Activated T-cell treated with anti-CD3 and anti-CD28 coated beads for 4 hours (primary cell): ENCODE measurements around the gene CCDC57.

Experiments
- DNase-seq: peaks from one replicate; pipeline ENCODE4 v3.0.0-alpha.2; 2020

The CCDC57 gene

DNA sequence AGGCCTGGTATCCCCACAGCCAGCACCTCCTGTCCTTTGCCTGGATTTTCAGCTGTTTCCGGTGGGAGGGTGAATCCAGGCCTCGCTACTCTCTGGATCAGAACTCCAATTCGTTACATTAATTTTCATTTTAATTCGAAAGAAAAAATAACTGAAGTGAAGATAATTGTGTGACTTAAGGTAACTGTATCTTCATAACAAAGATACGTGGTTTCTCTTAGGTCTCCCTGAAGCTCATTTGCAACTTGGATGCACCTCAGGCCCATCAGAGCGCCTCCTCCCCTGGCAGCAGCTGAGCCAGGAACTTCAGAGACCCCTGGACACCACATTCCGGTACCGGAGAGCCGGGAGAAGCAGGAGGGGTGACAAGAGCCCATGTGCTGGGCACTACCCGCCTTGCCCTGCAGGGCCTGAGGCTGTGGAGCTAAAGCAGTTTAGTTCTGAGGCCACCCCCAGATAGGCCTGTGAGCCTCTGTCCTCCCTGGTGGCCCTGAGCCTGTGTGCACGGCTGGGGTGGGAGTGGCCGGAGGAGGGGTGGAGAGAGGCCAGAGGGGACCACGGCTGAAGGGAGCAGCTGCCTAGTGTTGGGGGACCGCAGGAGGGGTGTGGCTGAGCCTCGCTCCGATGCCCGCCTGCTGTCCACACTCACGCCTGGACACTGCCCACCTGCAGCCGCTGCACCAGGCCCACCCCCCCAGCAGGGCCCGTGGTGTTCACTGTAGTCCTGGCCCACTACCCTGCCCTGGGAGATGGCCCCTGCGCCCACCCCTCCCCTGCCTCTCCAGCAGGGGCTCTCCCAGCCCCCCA, 135.7 kb downstream of the CCDC57 start:
- DNase-seq, result no peak

DNA sequence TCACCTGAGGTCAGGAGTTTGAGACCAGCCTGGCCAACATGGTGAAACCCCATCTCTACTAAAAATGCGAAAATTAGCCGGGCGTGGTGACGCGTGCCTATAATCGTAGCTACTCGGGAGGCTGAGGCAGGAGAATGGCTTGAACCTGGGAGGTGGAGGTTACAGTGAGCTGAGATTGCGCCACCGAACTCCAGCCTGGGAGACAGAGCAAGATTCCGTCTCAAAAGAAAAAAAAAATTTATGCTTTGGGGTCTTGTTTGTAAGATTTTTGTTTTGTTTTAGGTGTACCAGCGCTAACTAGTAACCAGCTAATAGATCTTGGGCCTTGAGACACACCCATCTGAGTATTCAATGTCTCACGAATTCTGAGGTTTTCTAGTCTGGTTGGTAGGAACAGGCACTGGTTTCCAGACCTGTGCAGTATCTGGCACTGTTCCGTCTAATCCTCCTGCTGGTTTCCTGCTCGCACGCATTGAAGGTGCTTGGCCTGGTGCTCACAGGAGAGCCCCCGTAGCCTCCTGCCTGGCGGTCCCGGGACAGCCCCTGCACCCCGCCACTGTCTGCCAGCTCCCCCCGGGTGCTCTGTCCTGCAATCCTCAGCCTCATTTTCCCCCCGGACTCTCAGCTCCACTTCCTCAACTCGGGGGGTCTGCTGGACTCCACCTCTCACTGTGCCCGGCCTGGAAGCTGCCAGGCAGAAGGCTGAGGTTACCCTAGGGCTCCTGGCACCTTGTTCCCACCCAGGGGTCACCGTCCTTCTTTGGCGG, 136.4 kb downstream of the CCDC57 start:
- no peak for DNase-seq

DNA sequence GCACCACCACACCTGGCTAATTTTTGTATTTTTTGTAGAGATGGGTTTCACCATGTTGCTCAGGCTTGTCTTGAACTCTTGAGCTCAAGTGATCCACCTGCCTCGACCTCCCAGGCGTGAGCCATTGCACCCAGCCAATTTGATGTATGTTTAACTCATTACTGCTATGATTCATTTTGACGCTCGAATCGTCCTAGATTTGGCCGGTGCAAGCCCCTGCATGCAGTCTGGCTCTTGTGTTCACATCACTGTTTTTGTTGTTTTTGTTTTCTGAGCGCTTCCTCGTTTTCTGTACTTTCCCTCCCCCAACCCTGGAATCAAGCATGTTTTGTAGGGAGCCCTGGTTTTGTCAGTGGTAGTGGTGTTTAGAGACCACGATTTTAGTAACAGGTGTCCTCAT, 139.2 kb downstream of the CCDC57 start:
- no peak for DNase-seq

DNA sequence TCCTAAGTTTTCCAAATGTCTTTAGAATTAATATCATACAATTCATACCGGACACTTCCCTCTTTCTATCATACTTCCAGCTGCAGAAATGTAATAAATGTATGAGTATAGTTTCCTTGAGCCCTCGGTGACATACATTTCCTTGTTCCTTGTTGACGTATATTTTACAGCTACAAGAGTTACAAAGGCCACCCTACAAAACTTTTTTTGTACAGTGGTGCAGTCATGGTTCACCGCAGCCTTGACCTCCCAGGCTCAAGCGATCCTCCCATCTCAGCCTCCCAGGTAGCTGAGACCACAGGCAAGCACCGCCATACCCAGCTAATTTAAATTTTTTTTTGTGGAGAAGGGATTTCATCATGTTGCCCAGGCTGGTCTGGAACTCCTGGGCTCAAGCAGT, 139.8 kb downstream of the CCDC57 start:
- no peak for DNase-seq

DNA sequence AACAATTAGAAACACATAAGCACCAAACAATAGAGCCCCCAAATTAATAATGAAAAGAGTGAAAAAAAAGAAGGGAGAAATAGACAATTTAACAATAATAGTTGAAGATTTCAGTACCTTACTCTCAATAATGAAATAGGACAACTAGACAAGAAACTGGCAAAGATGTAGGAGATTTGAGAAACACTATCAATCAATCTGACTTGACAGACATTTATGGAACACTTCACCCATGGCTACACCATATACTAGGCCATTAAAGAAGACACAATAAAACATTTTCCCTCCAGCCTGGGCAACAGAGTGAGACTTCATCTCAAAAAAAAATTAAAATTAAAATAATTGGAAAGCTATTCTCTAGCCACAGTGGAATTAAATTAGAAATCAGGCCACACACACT, 142.0 kb downstream of the CCDC57 start:
- DNase-seq, result no peak

DNA sequence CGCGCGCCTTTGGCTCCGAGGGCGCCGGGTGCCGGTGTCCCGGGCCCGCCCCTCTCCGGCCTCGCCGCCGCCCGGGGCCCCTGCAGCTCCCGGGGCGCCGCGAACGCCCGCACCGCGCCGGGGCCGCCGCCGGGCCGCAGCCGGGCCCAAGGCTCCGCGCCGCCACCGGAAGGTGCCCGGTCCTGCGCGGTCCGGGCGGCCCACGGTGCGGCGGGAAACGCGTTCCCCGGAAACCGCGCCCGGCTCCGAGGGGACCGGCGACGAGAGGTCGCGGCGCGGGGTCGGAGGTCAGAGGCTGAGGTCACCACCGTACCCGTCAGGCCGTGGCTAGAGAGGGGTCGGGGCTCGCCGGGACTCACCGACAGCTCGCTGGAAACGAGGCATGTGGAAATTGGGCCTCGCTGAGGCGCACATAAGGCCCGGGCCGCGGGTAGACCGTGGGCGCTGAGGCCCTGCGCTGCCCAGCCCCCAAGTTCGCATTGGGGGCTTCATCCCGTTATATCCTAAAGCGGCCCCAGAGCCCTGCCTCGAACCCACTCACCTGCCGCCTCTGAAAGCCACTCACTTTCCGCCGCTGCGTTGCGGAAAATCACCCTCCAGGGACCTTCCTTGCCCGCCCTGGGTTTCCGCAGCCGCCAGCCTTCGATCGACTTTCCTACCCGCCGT, 146.9 kb downstream of the CCDC57 start, which contains the start of gene DUS1L:
Gene DUS1L, minus strand, starts transcription at position 167 of the 666 bp plus-strand sequence. CDS start 745 bp downstream, outside the sequence.
- peak; percentile 58 for DNase-seq

DNA sequence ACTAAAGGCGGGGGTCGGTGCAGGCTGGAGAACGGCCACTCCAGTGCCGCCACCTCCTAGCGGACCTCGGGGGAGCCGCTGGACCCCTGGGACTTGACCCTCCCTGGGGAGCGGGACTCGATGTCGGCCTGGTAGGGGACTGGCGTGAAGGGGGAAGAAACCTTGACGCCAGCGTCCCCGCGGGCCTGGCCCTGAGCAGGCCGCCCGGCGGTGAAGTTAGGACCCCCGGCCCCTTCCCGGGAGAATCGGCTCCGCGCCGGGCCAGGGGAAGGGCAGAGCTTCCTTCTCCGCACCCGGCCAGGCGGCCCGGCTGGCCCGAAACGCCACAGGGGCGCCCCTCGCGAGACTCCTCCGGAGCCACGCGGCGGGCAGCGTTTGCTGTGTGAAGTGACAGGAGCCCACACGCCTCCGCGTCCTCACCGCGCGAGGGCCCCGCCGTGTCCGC, 147.4 kb downstream of the CCDC57 start:
- DNase-seq, result no peak

DNA sequence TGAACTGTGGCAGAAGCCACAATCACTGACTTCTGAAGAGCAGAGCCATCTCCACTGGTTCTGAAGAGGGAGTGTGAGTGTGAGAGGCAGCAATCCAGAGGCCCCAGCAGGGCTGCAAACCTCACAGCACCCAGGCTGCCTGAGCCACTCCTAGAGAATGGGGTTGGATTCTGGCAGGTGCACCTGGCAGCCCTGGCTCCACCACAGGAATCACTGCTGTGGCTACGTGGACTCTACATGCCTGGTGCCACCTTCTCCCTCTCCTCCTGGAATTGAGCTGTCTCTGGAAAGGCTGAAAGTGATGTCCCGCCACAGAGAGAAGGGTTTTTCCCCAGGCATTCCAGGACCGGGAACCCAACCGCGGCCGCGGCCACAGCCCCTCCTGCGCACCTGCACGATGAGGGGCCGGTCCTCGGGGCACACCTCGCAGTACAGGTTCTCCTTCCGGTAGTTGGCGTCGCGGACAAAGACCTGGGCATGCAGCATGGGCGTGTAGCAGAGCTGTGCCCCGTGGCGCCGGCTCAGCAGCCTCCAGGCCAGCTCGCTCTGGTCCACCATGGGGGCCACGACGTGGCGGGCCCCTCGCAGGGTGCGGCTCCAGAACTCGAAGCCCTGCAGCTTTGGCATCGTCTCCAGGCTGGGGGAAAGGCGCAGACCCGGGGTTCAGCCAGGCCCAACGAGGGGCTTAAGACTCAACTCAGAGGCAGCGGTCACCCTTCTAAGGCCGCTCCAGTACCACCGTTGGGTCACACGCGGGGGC, 148.0 kb downstream of the CCDC57 start:
- DNase-seq, result no peak

DNA sequence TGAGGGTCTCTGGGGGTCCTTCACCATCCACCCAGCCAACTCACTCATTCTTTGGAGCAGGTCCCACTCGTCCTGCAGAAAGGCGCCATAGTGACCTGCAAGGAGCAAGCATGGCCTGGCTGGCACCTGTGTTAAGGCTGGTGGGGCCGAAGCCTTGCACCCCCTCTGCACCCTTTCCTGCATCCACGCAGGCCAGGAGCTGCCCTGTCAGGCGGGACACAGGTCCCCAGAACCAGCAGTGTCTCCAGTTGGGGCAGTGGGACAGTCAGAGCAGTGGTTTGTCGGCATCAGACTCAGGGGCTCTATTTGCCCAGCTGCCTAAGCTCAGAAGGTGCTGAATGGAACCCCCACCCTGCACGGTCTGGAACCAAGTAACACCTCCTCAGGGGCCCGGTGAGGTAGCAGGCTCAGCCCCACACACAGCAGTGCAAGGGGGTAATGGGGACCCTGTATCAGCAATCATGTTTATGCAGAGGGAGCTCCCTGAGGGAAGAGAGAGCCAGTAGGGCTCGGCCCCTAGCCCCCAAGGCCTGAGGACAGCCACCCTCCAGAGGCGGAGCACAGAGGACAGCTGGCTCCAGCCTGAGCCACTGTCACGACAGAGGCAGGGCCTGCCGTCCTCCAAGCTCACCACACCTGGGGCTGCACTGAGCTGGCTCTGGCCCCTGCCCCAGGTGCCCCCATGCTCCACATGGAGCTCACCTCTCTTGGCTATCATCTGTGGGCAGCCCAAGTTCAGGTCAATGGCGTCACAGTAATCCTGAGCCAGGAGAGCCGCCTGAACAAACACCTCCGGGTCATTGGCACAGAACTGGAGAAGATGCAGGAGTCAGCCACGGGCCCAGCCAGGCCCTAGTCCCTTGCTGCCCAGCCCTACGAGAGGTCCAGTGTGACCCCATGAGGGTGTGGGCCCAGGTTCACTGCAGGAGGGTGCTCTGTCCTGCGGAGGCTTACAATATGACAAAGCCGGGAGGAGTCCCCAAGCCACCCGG, 148.9 kb downstream of the CCDC57 start:
- no peak for DNase-seq

DNA sequence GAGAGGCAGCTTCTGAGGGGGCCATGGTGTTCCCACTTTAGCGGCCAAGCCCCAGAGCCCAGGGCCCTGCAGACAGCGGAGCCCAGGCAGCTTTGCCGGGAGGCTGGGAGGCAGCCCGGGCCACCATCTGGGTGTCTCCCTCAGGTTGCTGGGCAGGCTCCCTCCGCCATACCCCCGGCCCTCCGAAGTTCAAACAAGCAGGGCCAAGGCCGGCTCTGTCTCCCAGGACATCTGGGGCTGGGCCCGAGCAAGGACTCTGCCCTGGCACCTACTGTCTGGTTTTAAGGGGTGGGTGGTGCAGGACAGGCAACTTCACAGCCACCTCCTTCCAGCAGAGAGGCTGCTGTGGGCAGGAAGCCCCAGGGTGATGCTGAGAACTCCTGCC, 149.7 kb downstream of the CCDC57 start:
- DNase-seq, result no peak

DNA sequence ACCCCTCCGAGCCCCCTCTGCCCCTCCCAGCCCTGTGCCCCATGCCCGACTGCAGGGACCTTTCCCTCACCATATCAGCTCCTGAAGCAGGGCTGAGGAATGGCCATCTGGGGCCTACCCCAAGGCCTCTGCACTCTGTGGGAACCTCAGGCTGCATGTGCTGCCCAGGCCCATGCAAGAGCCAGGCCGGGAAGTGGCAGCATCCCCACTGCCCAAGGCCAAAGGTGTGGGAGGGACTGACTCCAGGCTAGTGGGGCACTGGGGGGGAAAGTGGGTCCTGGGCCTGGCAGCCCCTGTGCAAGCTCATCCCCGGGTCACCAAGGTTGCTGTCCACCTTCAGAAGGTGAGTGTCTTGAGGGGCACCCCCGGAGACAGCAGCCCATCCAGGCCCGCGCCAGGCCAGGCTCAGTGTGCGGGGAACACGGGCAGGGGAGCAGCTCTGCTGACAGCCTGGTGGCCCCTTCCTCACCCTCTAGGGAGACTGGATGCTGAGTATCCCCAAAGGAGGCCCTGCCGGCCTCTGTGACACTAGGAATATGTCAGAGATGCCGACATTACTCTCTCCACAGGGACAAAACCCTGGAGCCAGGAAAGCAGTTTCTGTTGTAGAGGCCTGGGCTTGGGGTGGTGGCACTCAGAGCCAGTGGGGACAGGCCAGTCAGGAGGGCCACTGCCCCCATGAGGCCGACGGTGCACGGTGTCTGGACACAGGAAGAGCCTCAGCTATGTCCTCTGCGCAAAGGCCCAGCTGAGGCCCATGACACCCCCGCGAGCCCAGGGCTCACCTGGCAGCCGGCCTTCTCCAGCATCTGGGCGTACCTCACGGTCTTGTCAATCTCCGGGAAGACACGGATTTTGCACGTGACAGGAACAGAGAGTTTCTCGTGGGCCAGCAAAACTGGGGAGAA, 150.3 kb downstream of the CCDC57 start:
- DNase-seq, result no peak

DNA sequence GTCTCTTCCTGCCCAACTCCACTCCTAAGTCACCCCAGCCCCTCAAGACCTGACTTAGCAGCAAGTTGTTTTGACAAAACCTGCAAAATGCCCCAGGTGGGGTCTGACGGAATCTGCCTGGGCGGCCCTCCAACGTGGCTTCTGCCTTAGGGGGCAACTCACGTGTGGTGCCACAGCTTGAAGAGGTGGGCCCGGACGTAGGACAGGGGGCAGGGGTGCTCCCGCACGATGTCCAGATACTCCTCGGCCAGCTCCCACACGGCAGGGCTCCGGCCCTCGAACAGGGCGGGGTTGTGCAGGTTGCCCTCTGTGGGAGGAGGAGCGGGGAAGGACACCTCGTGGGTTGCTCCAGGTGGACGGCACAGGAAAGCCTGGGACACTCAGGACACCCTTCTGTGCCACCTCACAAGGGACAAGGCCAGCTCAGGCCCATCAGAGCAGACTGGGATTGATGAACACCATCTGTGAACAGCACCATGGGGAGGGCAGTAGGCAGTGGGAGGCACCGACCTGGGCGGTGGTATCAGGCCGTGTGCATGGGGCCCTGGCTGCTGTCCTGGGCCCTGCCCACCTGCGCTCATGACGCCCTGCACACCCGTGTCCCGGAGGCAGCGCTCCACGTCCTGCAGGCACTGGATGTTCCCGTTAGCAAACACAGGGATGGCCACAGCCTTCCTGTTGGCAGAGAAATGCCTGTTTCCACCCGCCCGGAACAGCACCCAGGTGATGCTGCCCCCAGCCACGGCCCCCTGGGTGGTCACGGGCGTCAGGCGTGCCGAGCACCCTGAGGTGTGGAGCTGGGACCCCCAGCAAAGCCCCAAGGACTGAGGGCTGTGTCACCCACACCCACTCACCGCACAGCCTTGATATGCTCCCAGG, 151.4 kb downstream of the CCDC57 start:
- DNase-seq, result no peak

DNA sequence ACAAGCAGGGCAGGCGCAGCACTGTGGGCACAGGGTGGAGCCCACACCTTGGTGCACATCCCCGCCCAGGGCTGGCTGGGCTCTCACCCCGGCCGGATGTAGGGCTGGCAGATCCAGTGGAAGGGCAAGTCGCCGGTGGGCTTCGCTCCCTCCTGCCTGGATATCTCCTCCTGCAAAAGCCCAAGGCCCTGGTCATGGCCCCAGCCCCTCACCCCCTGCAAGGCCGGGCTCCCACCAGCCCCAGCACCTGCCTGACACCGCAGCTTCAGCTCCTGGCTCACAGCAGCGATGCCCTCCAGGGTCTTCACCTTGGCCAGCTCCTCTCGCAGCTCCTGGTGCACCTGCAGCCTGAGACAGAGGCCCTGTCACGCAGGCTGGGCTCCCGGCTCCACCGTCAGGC, 152.0 kb downstream of the CCDC57 start:
- DNase-seq, result no peak

DNA sequence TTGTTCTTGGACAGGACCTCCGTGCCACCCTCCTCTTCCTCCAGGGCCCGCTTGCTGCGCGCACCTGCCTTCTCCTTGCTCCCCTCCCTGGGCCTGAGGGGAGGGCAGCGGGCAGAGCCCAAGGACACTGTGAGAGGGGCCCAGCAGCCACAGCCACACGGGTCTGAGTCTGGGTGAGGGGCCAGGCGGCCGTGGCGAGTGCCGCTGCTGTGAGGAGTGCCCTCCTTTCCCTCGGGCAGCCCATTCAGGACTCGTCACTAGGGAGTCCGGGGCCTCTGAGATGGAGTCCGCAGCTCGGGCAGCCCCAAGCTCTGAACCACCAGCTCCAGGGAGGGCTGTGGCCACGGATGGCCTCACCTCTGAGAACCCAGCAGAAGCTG, 152.7 kb downstream of the CCDC57 start:
- no peak for DNase-seq

DNA sequence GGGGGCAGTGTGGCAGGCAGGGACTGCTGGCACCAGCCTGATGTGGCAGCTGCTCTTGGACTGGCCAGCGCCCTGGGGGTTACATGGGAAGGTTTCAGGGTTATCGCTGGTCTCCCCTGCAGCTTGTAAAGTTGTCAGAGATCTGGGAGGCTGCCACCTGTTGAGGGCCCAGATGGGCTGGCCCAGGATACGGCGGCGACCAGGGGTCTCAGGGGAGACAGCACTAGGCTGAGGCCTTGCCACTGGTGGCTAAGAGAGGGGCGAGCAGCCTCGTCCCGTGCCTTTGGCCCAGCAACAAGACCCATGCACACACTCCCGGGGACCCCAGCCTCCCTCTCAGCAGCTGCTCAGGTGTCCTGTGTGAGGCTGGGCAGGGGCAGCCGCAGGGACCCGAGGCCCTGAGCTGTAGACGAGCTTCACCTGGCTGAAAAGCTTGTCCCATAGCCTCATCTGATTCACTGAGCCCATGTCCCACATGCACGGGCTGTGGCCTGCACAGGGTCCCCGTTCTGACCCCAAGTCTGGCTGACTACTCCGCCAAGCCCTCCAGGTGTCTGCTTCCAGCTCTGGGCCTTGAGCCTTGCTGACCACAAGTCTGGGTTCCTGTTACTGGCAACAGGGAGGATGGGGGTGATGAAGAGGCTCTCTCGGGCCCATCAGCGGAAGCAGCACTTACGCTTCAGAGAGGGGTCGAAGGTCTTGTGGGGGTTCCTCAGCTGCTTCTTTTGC, 153.2 kb downstream of the CCDC57 start:
- DNase-seq, result no peak

DNA sequence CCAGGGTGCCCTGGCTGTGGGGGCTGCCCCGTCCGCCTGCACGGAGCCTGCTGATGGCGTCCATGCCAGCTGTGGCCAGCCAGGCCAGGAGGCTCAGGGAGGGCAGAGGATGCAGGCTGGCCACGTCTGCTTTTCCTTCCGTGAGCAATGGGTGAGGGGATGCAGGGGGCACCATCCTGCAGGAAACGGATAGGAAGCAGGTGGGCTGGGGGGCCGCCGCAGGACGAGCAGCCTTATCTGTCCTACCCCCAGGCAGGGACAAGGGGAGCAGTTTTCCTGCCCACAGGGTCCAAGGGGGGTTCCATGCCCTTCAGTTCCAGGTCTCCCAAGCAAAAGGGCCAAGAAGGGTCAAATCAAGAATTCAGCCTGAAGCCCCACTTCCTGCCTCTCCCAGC, 153.8 kb downstream of the CCDC57 start:
- no peak for DNase-seq

DNA sequence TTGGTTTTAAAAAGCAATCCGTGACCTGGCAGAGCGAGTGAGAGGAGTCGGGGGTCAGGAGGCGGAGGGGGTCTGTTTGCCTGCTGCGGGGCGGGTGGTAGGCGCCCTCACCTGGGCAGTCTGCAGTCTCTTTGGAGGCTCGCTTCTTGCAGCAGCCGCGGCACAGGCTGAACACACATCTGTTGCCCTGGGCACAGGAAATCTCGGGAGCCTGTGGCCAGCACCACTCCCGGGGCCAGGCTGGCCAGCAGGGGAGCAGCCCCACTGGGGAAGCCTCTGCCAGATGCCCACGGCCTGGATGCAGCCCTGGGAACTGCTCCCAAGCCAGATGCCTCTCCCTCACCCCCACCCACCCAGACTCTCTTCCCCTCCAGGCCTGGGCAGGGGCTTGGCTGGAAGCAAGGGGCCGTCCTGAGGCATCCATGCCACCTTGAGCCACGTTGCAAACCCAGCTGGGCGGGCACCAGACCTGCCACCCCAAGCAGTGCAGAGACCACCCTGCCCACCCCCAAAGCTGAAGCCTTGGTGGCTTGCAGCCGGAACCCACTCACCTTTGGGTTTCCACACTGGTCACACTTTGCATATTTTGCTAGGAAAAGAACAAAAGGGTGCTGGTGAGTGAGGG, 154.3 kb downstream of the CCDC57 start:
- DNase-seq, result no peak
